NCI-H2107 (cell line): ENCODE results near the gene KHK.
"Not testable (repeated sequence)": the region's sequence is repeated elsewhere in the genome, so short reads cannot be mapped to it uniquely, and the experiment has no call there.

Experiments used
- DNase-seq: peaks from one replicate; lab custom pipeline; 2025; lab: John Stamatoyannopoulos, UW

KHK gene

GRCh38 chr2:27095745-27096651 lies 9.4 kb downstream of the KHK start:
- DNase-seq, result no peak

GRCh38 chr2:27096748-27097297 lies 10.3 kb downstream of the KHK start:
- DNase-seq, result no peak

GRCh38 chr2:27097341-27097740 lies 10.8 kb downstream of the KHK start:
- DNase-seq, result no peak

GRCh38 chr2:27099334-27099955 lies 12.9 kb downstream of the KHK start:
- no peak for DNase-seq

- no peak for DNase-seq
Observed at GRCh38 chr2:27100036-27100435, 13.5 kb downstream of the KHK start.

GRCh38 chr2:27102329-27102728 lies 15.8 kb downstream of the KHK start:
- DNase-seq, result no peak

- no peak for DNase-seq
Observed at GRCh38 chr2:27105981-27106380, 19.4 kb downstream of the KHK start.

GRCh38 chr2:27108221-27108620 lies 21.6 kb downstream of the KHK start:
- DNase-seq, result no peak

GRCh38 chr2:27109083-27109482 lies 22.5 kb downstream of the KHK start:
- no peak for DNase-seq

GRCh38 chr2:27110603-27111352 lies 24.2 kb downstream of the KHK start:
- not testable (repeated sequence) for DNase-seq

- not testable (repeated sequence) for DNase-seq
Observed at GRCh38 chr2:27111392-27112078, 25.0 kb downstream of the KHK start.

GRCh38 chr2:27115519-27115918 lies 28.9 kb downstream of the KHK start:
- no peak for DNase-seq

GRCh38 chr2:27117995-27118524 lies 31.5 kb downstream of the KHK start:
- no peak for DNase-seq

GRCh38 chr2:27118525-27119329 lies 32.2 kb downstream of the KHK start, which contains the start of gene CGREF1:
Gene CGREF1, minus strand, starts transcription at chr2:27119128. Its CDS starts 14,762 bp downstream, at chr2:27104366.
- DNase-seq, result no peak

- DNase-seq, result not testable (repeated sequence)
Observed at GRCh38 chr2:27119330-27119670, 32.7 kb downstream of the KHK start.

GRCh38 chr2:27121906-27122305 lies 35.3 kb downstream of the KHK start:
- no peak for DNase-seq

- no peak for DNase-seq
Observed at GRCh38 chr2:27122791-27123190, 36.2 kb downstream of the KHK start.

GRCh38 chr2:27123302-27124150 lies 37.0 kb downstream of the KHK start, which contains the start of gene ABHD1:
Gene ABHD1, plus strand, starts transcription at chr2:27123815. Its CDS starts 134 bp downstream, at chr2:27123949.
- no peak for DNase-seq

- no peak for DNase-seq
Observed at GRCh38 chr2:27125104-27125503, 38.5 kb downstream of the KHK start.
